ENCODE data around the gene TMEM126A.

GRCh38 chr11:85685820-85686459 lies 38.2 kb downstream of the TMEM126A start, which contains the start of gene CCDC89:
- TF ChIP-seq CTCF (IDR thresholded peaks at IDR 0.05; ENCODE audit: insufficient read depth, low read depth, low read length) (no peak), EZH2 (IDR thresholded peaks at IDR 0.05; ENCODE audit: insufficient read depth, low read length) (no peak)

All from astrocyte (in vitro differentiated cells and primary cell).